Activated gamma-delta T cell (primary cell): Measurements from ENCODE around the gene FASTKD1.
"Not testable (repeated sequence)": the region's sequence is repeated elsewhere in the genome, so short reads cannot be mapped to it uniquely, and the experiment has no call there.

Source experiments
- DNase-seq: peaks from one replicate; lab custom pipeline; 2025; lab: John Stamatoyannopoulos, UW
- total RNA-seq, 2 donors: gene quantifications; one replicate each; lab custom pipeline; 2026; lab: John Stamatoyannopoulos, UW

The FASTKD1 gene, protein sequence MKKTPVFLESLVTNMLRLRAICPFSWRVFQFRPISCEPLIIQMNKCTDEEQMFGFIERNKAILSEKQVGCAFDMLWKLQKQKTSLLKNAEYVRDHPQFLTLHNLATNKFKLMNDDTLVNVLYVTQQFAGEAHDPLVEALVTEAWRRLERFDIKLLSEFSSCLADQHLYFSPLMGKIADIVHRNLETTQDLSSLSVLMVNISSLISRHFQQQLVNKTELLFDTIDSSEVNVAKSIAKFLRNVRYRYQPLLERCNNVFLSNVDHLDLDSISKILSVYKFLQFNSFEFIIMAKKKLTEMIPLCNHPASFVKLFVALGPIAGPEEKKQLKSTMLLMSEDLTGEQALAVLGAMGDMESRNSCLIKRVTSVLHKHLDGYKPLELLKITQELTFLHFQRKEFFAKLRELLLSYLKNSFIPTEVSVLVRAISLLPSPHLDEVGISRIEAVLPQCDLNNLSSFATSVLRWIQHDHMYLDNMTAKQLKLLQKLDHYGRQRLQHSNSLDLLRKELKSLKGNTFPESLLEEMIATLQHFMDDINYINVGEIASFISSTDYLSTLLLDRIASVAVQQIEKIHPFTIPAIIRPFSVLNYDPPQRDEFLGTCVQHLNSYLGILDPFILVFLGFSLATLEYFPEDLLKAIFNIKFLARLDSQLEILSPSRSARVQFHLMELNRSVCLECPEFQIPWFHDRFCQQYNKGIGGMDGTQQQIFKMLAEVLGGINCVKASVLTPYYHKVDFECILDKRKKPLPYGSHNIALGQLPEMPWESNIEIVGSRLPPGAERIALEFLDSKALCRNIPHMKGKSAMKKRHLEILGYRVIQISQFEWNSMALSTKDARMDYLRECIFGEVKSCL
- total RNA-seq, result 31.7 to 33.1 reads per million in 2 donors

- peak; percentile 56 for DNase-seq
These were observed at the start of gene FASTKD1 for GRCh38 chr2:169573160-169573973. TSS of gene FASTKD1 (minus strand) at chr2:169573865. CDS start at chr2:169572029, 1,836 bp downstream.

- DNase-seq, result no peak
These were observed 49.6 kb upstream of the FASTKD1 start for GRCh38 chr2:169623235-169623634.

DNA sequence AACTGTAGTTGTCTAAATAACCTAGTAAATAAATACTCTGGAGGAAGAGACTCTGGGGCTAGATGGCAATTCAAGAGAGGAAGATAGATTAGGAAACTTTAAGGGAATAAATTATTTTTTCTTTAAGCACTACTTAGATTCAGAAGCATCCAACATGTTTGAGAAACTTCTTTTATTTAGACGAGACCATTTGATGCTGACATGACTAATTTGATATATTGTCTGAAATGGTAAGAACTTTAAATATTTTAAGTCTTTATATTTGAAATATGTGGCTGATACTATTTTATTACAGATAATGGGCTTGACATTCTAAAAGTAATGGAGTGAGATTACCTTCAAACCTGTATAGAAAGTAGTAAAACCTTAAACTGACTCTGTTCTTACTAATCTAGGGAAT, 46.8 kb upstream of the FASTKD1 start:
- no peak for DNase-seq

- no peak for DNase-seq
These were observed 46.3 kb upstream of the FASTKD1 start for GRCh38 chr2:169619946-169620345.

DNA sequence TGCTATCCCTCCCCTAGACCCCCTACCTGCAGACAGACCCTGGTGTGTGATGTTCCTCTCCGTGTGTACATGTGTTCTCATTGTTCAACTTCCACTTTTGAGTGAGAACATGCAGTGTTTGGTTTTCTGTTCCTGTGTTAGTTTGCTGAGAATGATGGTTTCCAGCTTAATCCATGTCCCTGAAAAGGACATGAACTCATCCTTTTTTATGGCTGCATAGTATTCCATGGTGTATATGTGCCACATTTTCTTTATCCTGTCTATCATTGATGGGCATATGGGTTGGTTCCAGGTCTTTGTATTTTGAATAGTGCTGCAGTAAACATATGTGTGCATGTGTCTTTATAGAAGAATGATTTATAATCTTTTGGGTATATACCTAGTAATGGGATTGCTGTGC, 42.3 kb upstream of the FASTKD1 start:
- DNase-seq, result not testable (repeated sequence)

DNA sequence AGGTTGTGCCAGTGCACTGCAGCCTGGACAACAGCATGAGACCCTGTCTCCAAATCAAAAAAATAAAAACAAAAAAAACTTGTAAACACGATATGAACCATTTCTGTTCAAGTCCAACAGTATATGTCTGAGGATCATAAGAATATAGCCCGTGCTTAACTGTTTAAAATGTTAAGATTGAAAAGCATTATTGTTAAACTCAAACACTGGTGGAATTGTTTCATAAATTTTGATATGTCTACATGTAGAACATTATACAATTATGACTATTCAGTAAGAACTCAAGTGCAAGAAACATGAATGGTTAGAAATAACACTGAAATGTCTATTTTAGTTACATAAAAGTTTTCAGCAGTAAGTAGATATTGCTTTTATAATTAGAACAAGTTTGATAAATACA, 40.2 kb upstream of the FASTKD1 start:
- no peak for DNase-seq

DNA sequence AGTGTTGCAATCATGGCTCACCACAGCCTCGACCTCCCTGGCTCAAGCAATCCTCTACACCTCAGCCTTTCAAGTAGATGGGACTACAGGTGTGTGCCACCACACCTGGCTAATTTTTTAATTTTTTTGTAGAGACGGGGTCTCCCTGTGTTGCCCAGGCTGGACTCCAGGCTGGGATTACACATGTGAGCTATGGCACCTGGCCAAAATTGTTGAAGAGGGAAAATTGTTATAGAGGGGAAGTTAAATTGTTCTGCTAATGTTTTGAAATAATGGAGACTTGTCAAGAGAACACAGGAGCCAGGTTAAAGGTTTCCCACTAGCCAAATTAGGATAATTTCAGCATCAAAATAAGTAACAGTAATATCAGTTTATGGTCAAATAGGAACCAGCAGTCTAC, 35.6 kb upstream of the FASTKD1 start:
- DNase-seq, result no peak

GRCh38 chr2:169599568-169599967, 25.9 kb upstream of the FASTKD1 start:
- DNase-seq, result no peak

GRCh38 chr2:169598982-169599381, 25.3 kb upstream of the FASTKD1 start:
- no peak for DNase-seq

DNA sequence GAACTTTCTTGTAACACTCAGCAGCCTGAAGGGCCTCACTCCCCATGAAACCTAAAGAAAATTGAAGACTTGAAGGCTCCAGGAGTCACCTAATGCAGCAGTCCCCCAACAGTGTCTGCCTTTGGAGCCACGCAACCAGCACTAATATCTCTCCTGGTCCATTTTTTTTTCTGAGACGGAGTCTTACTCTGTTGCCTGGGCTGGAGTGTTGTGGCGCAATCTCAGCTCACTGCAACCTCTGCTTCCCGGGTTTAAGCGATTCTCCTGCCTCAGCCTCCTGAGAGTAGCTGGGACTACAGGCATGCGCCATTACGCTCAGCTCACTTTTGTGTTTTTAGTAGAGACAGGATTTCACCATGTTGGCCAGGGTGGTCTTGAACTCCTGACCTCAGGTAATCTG, 22.9 kb upstream of the FASTKD1 start:
- DNase-seq, result not testable (repeated sequence)

GRCh38 chr2:169590804-169591203, 17.1 kb upstream of the FASTKD1 start:
- DNase-seq, result no peak

DNA sequence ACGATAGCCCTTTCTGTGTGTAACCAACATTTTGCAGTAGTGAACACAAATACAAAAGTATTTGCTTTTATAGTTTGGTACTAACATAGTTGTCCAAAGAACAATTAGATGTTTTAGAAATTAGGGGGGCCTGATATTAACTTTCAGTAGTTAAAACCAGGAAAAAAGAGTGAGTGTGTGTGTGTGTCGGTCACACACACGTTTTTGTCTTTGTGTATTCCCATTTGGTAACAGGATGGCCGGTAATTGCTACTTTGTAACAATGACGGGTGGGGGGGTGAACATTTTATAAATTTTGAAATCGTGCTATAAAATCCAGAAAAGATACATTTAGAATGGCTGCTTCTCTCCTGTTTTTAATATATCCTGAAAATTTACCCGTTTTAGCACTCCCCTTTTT, 12.0 kb upstream of the FASTKD1 start:
- no peak for DNase-seq

- peak; percentile 69 for DNase-seq
These were observed 10.6 kb upstream of the FASTKD1 start, which contains the start of gene PPIG for GRCh38 chr2:169584005-169584877. TSS of gene PPIG (plus strand) at chr2:169584351. CDS start at chr2:169604042, 19,691 bp downstream.

- DNase-seq, result no peak
These were observed 9.9 kb upstream of the FASTKD1 start for GRCh38 chr2:169583518-169583917.

DNA sequence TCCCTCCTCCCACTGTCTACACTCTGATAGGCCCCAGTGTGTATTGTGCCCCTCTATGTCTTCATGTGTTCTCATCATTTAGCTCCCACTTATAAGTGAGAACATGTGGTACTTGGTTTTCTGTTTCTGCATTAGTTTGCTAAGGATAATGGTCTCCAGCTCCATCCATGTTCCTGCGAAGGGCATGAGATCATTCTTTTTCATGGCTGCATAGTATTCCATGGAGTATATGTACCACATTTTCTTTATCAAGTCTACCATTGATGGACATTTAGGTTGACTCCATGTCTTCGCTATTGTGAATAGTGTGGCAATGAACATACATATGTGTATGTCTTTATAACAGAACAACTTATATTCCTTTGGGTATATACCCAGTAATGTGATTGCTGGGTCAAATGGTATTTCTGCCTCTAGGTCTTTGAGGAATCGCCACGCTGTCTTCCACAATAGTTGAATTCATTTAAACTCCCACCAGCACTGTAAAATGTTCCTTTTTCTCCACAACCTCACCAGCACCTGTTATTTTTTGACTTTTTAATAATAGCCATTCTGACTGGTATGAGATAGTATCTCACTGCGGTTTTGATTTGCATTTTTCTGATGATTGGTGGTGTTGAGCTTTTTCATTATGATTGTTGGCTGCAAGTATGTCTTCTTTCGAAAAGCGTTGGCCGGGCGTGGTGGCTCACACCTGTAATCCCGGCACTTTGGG, 9.0 kb upstream of the FASTKD1 start:
- DNase-seq, result not testable (repeated sequence)

DNA sequence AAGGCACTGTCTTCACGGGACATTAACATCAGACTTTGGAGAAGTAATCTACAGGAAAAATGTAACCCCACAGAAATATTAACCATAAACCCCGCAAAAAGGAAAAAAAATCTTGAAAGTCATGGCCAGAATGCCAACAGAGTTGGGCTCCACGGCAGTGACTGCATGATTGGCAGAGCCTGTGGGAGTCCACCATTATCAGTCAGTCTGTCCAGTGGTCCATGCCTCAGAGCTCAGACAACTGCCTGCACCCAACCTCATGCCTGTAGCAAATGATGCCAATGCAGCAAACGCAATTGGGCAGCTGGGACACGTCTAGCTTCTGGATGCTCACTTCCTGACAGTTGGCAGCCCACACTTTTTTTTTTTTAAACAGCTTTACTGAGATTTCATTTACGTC, 5.4 kb upstream of the FASTKD1 start:
- DNase-seq, result no peak

DNA sequence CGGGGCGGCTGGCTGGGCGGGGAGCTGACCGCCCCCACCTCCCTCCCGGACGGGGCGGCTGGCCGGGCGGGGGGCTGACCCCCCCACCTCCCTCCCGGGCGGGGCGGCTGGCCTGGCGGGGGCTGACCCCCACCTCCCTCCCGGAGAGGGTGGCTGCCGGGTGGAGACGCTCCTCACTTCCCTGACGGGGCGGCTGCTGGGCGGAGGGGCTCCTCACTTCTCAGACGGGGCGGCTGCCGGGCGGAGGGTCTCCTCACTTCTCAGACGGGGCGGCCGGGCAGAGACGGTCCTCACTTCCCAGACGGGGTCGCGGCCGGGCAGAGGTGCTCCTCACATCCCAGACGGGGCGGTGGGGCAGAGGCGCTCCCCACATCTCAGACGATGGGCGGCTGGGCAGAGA, 1.6 kb upstream of the FASTKD1 start:
- not testable (repeated sequence) for DNase-seq

GRCh38 chr2:169574539-169574938, 874 bp upstream of the FASTKD1 start:
- DNase-seq, result not testable (repeated sequence)

- no peak for DNase-seq
These were observed 272 bp upstream of the FASTKD1 start for GRCh38 chr2:169573974-169574299.

- DNase-seq, result no peak
These were observed 875 bp downstream of the FASTKD1 start for GRCh38 chr2:169572821-169573159.
